OCI-LY1 (cell line): ENCODE data around the gene STAT5B.
"Not testable (repeated sequence)": the region's sequence is repeated elsewhere in the genome, so short reads cannot be mapped to it uniquely, and the experiment has no call there.

Source experiments
- H2AFZ ChIP-seq: fragments of 200-600 bp; sonication (generic), shearing (Covaris generic); 2 replicates; pipeline ENCODE4 v1.6.0; 2014; ENCODE audit warnings: antibody characterized with exemption, mild to moderate bottlenecking, low read length
- H3F3A ChIP-seq: fragments of 200-600 bp; sonication (generic), shearing (Covaris generic); 2 replicates; pipeline ENCODE4 v1.6.0; 2014; ENCODE audit warnings: mild to moderate bottlenecking, antibody characterized with exemption, low read length, moderate library complexity; ENCODE audit not compliant: insufficient read depth
- H3K27ac ChIP-seq: fragments of 200-600 bp; sonication (generic); 2 replicates; pipeline ENCODE4 v1.5.1; 2014; ENCODE audit warnings: low read length, mixed run types, mild to moderate bottlenecking, low read depth; ENCODE audit not compliant: poor library complexity, severe bottlenecking
- H3K27me3 ChIP-seq: fragments of 200-600 bp; sonication (generic); 2 replicates; pipeline ENCODE4 v1.6.0; 2014; ENCODE audit warnings: antibody characterized with exemption, mild to moderate bottlenecking, low read length, moderate library complexity; ENCODE audit not compliant: insufficient read depth
- H3K36me3 ChIP-seq: fragments of 200-600 bp; sonication (generic); 2 replicates; pipeline ENCODE4 v1.6.1; 2014; ENCODE audit warnings: mild to moderate bottlenecking, antibody characterized with exemption, low read length, moderate library complexity, mixed read lengths; ENCODE audit not compliant: insufficient read depth
- H3K4me1 ChIP-seq: fragments of 200-600 bp; sonication (generic); 2 replicates; pipeline ENCODE4 v1.5.1; 2014; ENCODE audit warnings: mild to moderate bottlenecking, low read length, moderate library complexity; ENCODE audit not compliant: insufficient read depth, severe bottlenecking
- H3K4me2 ChIP-seq: fragments of 200-600 bp; sonication (generic), shearing (Covaris generic); 2 replicates; pipeline ENCODE4 v1.6.1; 2014; ENCODE audit warnings: low read length
- H3K4me3 ChIP-seq: fragments of 200-600 bp; sonication (generic); 2 replicates; pipeline ENCODE4 v1.5.1; 2014; ENCODE audit warnings: low read length, low read depth, mild to moderate bottlenecking, mixed read lengths; ENCODE audit not compliant: poor library complexity, severe bottlenecking
- H3K79me2 ChIP-seq: fragments of 200-600 bp; shearing (Covaris generic); 2 replicates; pipeline ENCODE4 v1.6.1; 2016; ENCODE audit warnings: mixed run types, low read length, mixed read lengths; ENCODE audit not compliant: insufficient read depth
- H3K9ac ChIP-seq: fragments of 200-600 bp; sonication (generic), shearing (Covaris generic); 2 replicates; pipeline ENCODE4 v1.6.1; 2014; ENCODE audit warnings: mild to moderate bottlenecking, low read length, mixed read lengths
- H3K9me2 ChIP-seq: fragments of 200-600 bp; sonication (generic), shearing (Covaris generic); 2 replicates; pipeline ENCODE4 v1.6.1; 2014; ENCODE audit warnings: low read depth, mild to moderate bottlenecking, low read length, mixed read lengths
- H3K9me3 ChIP-seq: fragments of 200-600 bp; shearing (Covaris generic); 2 replicates; pipeline ENCODE4 v1.6.1; 2014; ENCODE audit warnings: low read length, mixed read lengths
- H4K20me1 ChIP-seq: fragments of 200-600 bp; sonication (generic), shearing (Covaris generic); 2 replicates; pipeline ENCODE4 v1.6.0; 2016; ENCODE audit warnings: mild to moderate bottlenecking, low read length; ENCODE audit not compliant: insufficient read depth
- EZH2 ChIP-seq: fragments of 200-600 bp; sonication (generic), shearing (Covaris generic); IDR thresholded peaks from 2 replicates; pipeline ENCODE4 v1.8.0; 2017; ENCODE audit warnings: borderline replicate concordance, mixed run types, mild to moderate bottlenecking, antibody characterized with exemption, low read length, moderate library complexity, mixed read lengths
- TF ChIP-seq, protein P1 (sequence below): fragments of 200-600 bp; sonication (generic), shearing (Covaris generic); IDR thresholded peaks from 2 replicates; pipeline ENCODE4 v1.5.1; 2017; ENCODE audit warnings: mild to moderate bottlenecking, antibody characterized with exemption, low read length, moderate library complexity, mixed read lengths

The STAT5B gene

DNA sequence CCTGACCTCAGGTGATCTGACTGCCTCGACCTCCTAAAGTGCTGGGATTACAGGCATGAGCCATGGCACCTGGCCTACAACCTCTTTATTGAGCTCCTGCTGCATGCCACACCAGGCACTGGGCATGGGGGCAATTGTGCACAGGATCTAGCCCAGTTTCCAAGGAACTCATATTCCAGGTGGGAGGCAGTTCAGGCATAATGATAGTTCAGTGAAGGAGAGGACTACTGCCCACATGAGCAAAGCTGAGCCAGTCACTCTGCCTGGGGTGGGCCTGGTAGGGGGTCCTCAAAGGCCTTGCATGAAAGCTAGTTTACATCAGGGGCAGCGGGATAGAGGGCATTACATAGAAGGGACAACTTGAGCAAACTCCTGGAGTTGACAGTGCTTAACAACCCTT is 88.4 kb downstream of the STAT5B start:
- Histone ChIP-seq H3K9ac (no peak overlapping the region), H3K27ac (no peak overlapping the region), H3K79me2 (no peaks in the 10 kb centered on the region), H3K36me3 (no peaks in the 10 kb centered on the region), H4K20me1 (no peaks in the 10 kb centered on the region), H3F3A (no peaks in the 10 kb centered on the region), H3K9me3 (no peaks in the 10 kb centered on the region), H3K27me3 (no peaks in the 10 kb centered on the region), H2AFZ (no peak overlapping the region), H3K4me2 (no peak overlapping the region), H3K9me2 (no peaks in the 10 kb centered on the region), H3K4me1 (peaks cover 25% of the 10 kb centered on the region), H3K4me3 (no peak overlapping the region)
- no peak for TF ChIP-seq EZH2
- TF ChIP-seq, protein P1, sequence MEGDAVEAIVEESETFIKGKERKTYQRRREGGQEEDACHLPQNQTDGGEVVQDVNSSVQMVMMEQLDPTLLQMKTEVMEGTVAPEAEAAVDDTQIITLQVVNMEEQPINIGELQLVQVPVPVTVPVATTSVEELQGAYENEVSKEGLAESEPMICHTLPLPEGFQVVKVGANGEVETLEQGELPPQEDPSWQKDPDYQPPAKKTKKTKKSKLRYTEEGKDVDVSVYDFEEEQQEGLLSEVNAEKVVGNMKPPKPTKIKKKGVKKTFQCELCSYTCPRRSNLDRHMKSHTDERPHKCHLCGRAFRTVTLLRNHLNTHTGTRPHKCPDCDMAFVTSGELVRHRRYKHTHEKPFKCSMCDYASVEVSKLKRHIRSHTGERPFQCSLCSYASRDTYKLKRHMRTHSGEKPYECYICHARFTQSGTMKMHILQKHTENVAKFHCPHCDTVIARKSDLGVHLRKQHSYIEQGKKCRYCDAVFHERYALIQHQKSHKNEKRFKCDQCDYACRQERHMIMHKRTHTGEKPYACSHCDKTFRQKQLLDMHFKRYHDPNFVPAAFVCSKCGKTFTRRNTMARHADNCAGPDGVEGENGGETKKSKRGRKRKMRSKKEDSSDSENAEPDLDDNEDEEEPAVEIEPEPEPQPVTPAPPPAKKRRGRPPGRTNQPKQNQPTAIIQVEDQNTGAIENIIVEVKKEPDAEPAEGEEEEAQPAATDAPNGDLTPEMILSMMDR = no peak

DNA sequence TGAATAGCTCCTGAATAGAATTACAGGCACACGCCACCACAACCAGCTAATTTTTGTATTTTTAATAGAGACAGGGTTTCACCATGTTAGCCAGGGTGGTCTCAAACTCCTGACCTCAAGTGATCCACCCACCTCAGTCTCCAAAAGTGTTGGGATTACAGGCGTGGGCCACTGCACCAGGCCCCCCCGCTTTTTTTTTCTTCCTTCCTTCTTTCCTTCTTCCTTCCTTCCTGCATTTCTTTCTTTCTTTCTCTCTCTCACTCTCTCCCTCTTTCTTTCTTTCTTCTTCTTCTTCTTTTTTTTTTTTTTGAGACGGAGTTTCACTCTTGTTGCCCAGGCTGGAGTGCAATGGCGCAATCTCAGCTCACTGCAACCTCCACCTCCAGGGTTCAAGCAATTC is 90.0 kb downstream of the STAT5B start:
- peaks cover 30% of the 10 kb centered on the region for H3K4me1 ChIP-seq
- H3K9ac ChIP-seq, H3K27ac ChIP-seq, H3K9me2 ChIP-seq, H3K4me3 ChIP-seq, H3K9me3 ChIP-seq, H3K79me2 ChIP-seq, H4K20me1 ChIP-seq, H2AFZ ChIP-seq, H3K4me2 ChIP-seq, H3K36me3 ChIP-seq, H3F3A ChIP-seq, H3K27me3 ChIP-seq: not testable (repeated sequence)

DNA sequence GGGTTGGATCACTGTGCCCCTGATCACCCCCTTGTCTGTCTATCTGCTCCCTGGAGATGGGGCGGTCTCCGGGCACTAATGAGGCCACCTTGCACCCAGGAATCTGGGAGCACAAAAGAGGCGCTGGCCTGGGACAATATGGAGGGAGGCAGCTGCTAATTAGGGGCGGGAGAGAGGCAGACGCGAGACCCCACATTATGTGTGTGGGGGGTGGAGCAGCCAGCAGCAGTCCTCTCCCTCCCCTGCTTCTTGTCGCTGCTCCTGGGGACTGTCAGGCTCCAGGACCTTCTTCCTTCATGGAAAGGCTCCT is 90.6 kb downstream of the STAT5B start:
- H3K4me3 ChIP-seq = no peak overlapping the region
- H3K9me3 ChIP-seq = no peaks in the 10 kb centered on the region
- no peak overlapping the region for H3K9ac ChIP-seq
- no peaks in the 10 kb centered on the region for H3K79me2 ChIP-seq
- TF ChIP-seq, protein P1 = no peak
- no peak for TF ChIP-seq EZH2
- no peak overlapping the region for H3K27ac ChIP-seq
- peaks cover 36% of the 10 kb centered on the region for H3K4me1 ChIP-seq
- H3K4me2 ChIP-seq = no peak overlapping the region
- no peaks in the 10 kb centered on the region for H3K9me2 ChIP-seq
- no peaks in the 10 kb centered on the region for H3F3A ChIP-seq
- no peak overlapping the region for H2AFZ ChIP-seq
- no peaks in the 10 kb centered on the region for H3K27me3 ChIP-seq
- H3K36me3 ChIP-seq = no peaks in the 10 kb centered on the region
- H4K20me1 ChIP-seq = no peaks in the 10 kb centered on the region

DNA sequence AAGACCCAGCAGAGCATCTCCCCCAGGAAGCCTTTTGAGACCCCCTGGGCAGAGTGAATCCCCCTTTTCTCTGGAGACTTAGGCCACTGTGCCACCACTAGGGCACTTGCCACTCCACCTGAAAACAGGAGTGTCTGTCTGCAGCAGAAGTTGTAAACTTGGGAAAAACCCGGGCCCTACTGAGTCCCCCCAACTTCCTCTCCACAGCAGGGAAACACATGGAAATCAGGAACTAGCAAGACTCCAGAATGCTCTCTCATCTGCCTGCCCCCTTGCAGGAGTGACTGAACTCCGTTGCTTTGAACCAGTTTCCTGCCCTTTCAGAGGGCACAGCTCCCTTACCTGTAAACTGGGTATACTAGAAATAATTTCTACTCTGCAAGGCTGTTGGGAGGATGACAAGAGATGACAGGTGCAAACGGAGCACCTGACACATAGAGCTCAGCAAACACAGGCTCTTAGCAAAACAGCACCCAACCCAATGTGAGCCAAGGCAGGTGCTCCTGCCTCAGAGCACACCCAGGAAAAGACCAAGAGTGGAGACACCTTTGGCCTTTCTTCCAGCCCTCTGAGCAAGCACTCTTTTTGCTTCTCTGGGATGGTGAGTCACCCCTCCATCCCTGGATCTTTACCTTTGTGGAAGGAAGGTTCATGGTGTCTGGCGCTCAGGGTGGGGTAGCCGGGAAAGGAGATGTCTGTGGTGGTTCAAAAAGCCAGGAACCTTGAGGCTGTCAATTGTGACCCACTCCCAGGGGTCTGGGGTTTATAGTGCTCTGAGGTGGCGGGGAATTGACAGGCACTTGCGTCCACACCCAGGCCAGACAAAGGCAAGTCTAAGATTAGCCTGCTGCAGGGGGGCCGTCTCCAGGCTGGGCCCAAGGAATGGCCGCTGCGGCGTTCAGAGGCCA is 91.2 kb downstream of the STAT5B start, which contains the start of gene HCRT:
Gene HCRT (minus strand): TSS at position 740 of the 908 bp plus-strand sequence. CDS start 87 bp downstream, at position 653.
- TF ChIP-seq, protein P1 = no peak
- TF ChIP-seq EZH2 = no peak
- H3K36me3 ChIP-seq = no peaks in the 10 kb centered on the region
- H3K79me2 ChIP-seq = no peaks in the 10 kb centered on the region
- no peaks in the 10 kb centered on the region for H3K9me3 ChIP-seq
- H3K27me3 ChIP-seq = no peaks in the 10 kb centered on the region
- H3K27ac ChIP-seq = no peak within 1 kb of the TSS
- H3F3A ChIP-seq = no peaks in the 10 kb centered on the region
- H4K20me1 ChIP-seq = no peaks in the 10 kb centered on the region
- peak within 1 kb of the TSS; percentile 68 for H3K4me3 ChIP-seq
- peak within 1 kb of the TSS; percentile 22; the same call in 1 of the 2 replicates for H3K9ac ChIP-seq
- H2AFZ ChIP-seq = no peak within 1 kb of the TSS
- no peaks in the 10 kb centered on the region for H3K9me2 ChIP-seq
- H3K4me2 ChIP-seq = peak within 1 kb of the TSS; percentile 82
- H3K4me1 ChIP-seq = peaks cover 40% of the 10 kb centered on the region
